Thoracic aorta (tissue), 2 donors: ENCODE results near the gene GPR89A. TPM values are rescaled to one million over a fixed set of nuclear protein-coding genes. Genes with fewer than 3 reads are reported as not detected.
"Not testable (repeated sequence)": the region's sequence is repeated elsewhere in the genome, so short reads cannot be mapped to it uniquely, and the experiment has no call there.

Experiments
- ATAC-seq: fragments of 150-250 bp; one replicate; pipeline ENCODE4 v1.8.0; 2017; ENCODE audit warnings: low read depth; ENCODE audit not compliant: insufficient number of reproducible peaks, low FRiP score
- DNase-seq: peaks from one replicate; pipeline ENCODE4 v3.0.0-alpha.2; 2020; ENCODE audit warnings: low spot score
- H3K27ac ChIP-seq, 2 donors: fragments of 200-600 bp; sonication (generic); 1 replicate in 1 of 2; 2 replicates in 1 of 2; pipeline ENCODE4 v1.5.1; 2016; ENCODE audit warnings: mild to moderate bottlenecking in 2 of 2, moderate library complexity in 2 of 2
- H3K27me3 ChIP-seq: fragments of 200-600 bp; sonication (generic); replicated peaks from 2 replicates; pipeline ENCODE4 v1.6.0; 2016; ENCODE audit warnings: mild to moderate bottlenecking; ENCODE audit not compliant: insufficient read depth
- H3K36me3 ChIP-seq: fragments of 200-600 bp; sonication (generic); one replicate; pipeline ENCODE4 v1.5.1; 2016
- H3K4me1 ChIP-seq, 2 donors: fragments of 200-600 bp; sonication (generic); 1 replicate in 1 of 2; 2 replicates in 1 of 2; pipeline versions ENCODE4 v1.5.1 to v1.6.0; 2016; ENCODE audit warnings: low read depth in 2 of 2, mild to moderate bottlenecking in 1 of 2; ENCODE audit not compliant: control insufficient read depth in 1 of 2
- H3K4me3 ChIP-seq: fragments of 200-600 bp; sonication (generic); 2 replicates; pipeline ENCODE4 v1.5.1; 2016; ENCODE audit warnings: mild to moderate bottlenecking
- H3K9me3 ChIP-seq: fragments of 200-600 bp; sonication (generic); 2 replicates; pipeline ENCODE4 v1.5.1; 2016
- total RNA-seq, 2 donors: library from RNA; depleted of rRNA; stranded (reverse); fragments of >200 nt; gene quantifications; one replicate each; pipeline versions ENCODE4 v1.1.0 to v1.2.3, GENCODE V29; 2016
- TF ChIP-seq, protein P1 (sequence below): fragments of 200-600 bp; sonication (generic); IDR thresholded peaks from one replicate; pipeline ENCODE4 v1.5.1; 2019; ENCODE audit warnings: antibody characterized with exemption

Gene GPR89A
- total RNA-seq, 2 donors from 2014 or later: 13.8 to 59.2 TPM

DNA sequence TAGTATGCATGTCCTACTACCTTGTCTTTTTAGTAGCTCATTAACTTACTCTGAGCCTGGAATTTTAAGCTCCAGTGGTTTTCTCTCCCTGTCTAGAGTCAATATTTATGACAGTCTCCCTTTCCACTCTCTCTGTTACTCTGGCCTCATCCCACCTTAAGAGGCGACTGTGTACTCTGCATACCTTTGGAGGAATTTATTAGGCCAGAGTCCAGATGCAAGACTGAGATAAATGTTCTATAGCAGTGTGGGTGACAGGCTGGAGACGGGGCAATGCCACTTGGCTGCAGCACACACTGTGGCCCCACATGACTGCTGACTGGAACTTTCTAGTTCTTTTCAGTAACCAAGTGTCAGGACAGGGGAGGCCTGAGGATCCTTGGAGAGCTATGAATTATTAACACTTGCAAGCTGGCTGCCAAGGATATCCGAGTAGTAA lies 103.4 kb downstream of the GPR89A start:
- ATAC-seq (no peak), DNase-seq (no peak)
- Histone ChIP-seq H3K36me3 (no peaks in the 10 kb centered on the region), H3K9me3 (no peaks in the 10 kb centered on the region), H3K4me3 (no peak overlapping the region), H3K27me3 (no peaks in the 10 kb centered on the region), H3K27ac (no peak overlapping the region), H3K4me1 (no peaks in the 10 kb centered on the region)
- TF ChIP-seq, protein P1, sequence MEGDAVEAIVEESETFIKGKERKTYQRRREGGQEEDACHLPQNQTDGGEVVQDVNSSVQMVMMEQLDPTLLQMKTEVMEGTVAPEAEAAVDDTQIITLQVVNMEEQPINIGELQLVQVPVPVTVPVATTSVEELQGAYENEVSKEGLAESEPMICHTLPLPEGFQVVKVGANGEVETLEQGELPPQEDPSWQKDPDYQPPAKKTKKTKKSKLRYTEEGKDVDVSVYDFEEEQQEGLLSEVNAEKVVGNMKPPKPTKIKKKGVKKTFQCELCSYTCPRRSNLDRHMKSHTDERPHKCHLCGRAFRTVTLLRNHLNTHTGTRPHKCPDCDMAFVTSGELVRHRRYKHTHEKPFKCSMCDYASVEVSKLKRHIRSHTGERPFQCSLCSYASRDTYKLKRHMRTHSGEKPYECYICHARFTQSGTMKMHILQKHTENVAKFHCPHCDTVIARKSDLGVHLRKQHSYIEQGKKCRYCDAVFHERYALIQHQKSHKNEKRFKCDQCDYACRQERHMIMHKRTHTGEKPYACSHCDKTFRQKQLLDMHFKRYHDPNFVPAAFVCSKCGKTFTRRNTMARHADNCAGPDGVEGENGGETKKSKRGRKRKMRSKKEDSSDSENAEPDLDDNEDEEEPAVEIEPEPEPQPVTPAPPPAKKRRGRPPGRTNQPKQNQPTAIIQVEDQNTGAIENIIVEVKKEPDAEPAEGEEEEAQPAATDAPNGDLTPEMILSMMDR: no peak

DNA sequence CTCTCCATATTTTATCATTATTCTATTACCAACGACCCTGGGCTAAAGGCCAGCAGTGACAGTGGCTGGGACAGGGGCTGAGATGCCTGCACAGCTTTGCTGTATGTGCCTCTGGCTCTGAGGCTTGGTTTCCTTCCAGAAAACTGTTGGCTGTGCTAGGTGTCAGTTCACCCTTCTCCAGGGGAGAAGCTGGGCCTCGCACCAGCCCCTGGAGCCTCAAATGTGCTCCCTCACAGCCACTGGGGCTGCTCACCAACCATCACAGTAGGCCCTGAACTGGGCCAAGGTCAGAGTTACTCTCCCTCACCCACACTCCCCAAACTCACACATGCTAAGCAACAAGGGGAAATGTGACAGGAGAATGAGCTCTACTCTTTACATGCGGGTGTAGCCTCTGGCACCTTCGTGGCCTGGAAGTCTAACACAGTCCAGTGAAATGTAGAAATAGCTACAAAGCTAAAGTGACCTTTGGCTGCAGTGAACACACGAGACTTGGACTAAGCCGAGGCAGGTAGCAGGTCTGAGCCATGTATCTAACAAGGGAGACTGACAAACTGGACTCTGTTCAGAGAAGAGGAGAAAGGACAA lies 106.8 kb downstream of the GPR89A start:
- Histone ChIP-seq H3K27ac (no peak overlapping the region), H3K9me3 (no peaks in the 10 kb centered on the region), H3K4me3 (no peak overlapping the region), H3K27me3 (no peaks in the 10 kb centered on the region), H3K4me1 (no peaks in the 10 kb centered on the region), H3K36me3 (no peaks in the 10 kb centered on the region)
- TF ChIP-seq, protein P1: no peak
- ATAC-seq: no peak
- DNase-seq: no peak

DNA sequence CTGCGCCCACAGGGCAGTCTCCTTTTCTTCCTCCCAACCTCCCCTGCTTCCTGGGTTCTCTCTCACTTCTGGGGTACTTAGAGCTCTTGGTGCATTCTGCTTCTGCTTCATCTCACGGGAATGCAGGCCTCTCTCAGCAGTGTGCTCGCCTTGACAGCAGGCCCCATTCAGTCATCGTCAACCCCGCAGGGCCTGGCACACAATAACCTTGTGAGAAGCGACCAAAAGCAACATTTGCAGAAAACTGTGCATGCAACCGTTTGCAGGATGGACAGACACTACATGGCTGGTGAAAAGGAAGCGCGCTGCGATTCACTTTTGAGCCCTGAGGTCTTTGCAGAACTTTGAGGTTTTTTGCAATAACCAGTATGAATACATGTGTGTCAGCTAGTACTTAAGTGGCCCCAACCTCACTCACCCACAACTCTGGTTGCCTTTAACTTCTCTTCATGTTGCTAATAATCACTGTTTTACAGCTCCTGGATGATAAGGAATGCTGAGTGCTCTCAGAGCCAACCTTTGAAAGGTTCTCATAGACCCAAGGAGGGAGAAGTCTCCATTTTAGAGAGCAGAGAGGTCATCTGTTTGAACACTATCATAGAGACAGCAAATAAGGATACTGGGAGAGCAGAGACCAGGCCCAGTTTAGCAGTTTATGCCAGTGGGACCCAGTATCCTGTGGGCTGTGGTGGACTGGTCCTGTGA lies 109.0 kb downstream of the GPR89A start:
- TF ChIP-seq, protein P1: no peak
- H3K4me1 ChIP-seq: peaks cover 3 to 11% of the 10 kb centered on the region in 2 donors
- H3K27ac ChIP-seq: no peak overlapping the region
- no peaks in the 10 kb centered on the region for H3K9me3 ChIP-seq
- no peak for ATAC-seq
- H3K4me3 ChIP-seq: no peak overlapping the region
- no peak for DNase-seq
- no peaks in the 10 kb centered on the region for H3K27me3 ChIP-seq
- no peaks in the 10 kb centered on the region for H3K36me3 ChIP-seq

DNA sequence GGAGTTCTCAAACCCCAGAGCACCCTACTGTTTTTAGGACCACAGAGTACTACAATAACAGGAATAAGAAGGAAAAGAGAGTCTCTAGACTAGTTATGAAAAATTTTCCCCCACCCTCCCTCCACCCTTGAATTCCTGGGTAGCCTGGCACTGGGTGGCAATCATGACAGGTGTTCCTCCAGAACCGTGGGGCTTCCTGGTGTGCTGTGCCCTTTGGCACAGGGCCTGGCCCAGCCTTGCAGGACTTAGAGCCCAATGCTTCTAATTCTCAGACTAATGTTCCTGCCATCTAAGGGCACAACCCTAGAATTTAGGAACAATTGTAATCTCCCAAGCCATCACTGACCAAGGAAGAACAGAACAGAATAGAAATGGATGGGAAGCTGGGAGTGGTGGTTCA lies 110.0 kb downstream of the GPR89A start:
- no peak for DNase-seq
- Histone ChIP-seq H3K9me3 (no peaks in the 10 kb centered on the region), H3K4me3 (no peak overlapping the region), H3K27me3 (no peaks in the 10 kb centered on the region), H3K4me1 (peaks cover 3 to 11% of the 10 kb centered on the region in 2 donors), H3K27ac (no peak overlapping the region), H3K36me3 (no peaks in the 10 kb centered on the region)
- TF ChIP-seq, protein P1: no peak
- ATAC-seq: no peak

GRCh38 chr1:145718465-145718864 lies 110.7 kb downstream of the GPR89A start:
- H3K9me3 ChIP-seq, ATAC-seq, H3K27ac ChIP-seq, H3K36me3 ChIP-seq, DNase-seq, H3K27me3 ChIP-seq, H3K4me3 ChIP-seq: not testable (repeated sequence)
- peaks cover 3 to 11% of the 10 kb centered on the region in 2 donors for H3K4me1 ChIP-seq
